ENCODE results near the gene ENPEP.
"Not testable (repeated sequence)": the region's sequence is repeated elsewhere in the genome, so short reads cannot be mapped to it uniquely, and the experiment has no call there.

Gene ENPEP

DNA sequence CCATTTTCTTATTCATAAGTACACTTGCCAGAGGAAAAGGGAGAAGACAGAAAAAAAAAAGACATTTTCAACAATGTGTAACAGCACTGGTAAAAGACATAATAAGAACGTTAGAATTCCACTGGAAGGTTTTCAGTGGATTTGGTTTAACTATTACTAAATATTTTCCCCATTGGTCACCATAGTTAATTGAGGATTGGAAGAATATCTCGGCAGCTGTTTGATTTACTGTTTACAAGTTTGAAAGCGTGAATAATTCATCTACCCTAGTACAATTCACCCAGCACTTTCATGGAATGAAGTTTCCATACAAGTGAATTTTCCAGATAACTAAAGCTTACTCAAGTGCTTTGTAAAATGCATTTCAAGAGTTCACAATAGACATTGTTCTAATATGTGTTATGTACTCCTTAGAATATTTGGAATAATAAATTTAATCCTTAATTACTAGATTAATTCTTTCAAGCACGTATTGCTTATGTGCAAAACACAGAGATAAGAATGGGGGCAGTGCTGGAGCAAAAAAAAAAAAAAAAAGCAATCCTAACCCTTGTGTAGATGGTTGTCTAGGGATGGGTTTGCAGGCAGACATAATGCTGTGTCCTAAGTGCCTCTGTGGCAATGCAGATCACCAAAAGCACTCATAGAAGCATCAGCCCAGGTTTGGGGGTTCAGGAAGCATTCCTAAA is 57.1 kb downstream of the ENPEP start:
- H3K4me3 ChIP-seq (ENCODE audit: low read depth in 1 of 2, low read length in 2 of 2) = no peak overlapping the region
- H3K27me3 ChIP-seq (ENCODE audit: control insufficient read depth in 1 of 2, insufficient read depth in 2 of 2, low read length in 2 of 2) = no peaks in the 10 kb centered on the region
- no peaks in the 10 kb centered on the region for H3K36me3 ChIP-seq (ENCODE audit: insufficient read depth, low read length)
- H3K9me3 ChIP-seq (ENCODE audit: low read length) = no peaks in the 10 kb centered on the region
- H3K9ac ChIP-seq (ENCODE audit: low read length) = no peak overlapping the region
- no peak overlapping the region for H3K27ac ChIP-seq (ENCODE audit: low read depth, low read length)
- no peaks in the 10 kb centered on the region for H3K4me1 ChIP-seq (ENCODE audit: insufficient read depth, low read length)

DNA sequence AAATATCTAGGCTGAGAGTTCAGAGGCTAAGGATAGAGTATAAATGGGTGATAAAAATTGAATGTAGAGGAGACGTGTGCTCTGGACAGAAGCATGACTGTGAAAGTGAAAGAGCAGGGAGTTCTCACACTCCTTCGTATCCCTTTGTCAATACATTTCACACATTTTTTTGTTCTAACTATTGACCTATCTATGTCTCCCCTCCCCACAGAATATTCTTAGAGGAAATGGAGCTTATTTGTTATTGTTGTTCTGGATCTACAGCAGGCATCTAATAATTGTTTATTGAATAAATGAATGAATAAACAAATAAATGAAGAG is 57.6 kb downstream of the ENPEP start:
- no peak overlapping the region for H3K9ac ChIP-seq (ENCODE audit: low read length)
- H3K4me3 ChIP-seq (ENCODE audit: low read depth in 1 of 2, low read length in 2 of 2) = no peak overlapping the region
- no peaks in the 10 kb centered on the region for H3K36me3 ChIP-seq (ENCODE audit: insufficient read depth, low read length)
- no peak overlapping the region for H3K27ac ChIP-seq (ENCODE audit: low read depth, low read length)
- no peaks in the 10 kb centered on the region for H3K27me3 ChIP-seq (ENCODE audit: control insufficient read depth in 1 of 2, insufficient read depth in 2 of 2, low read length in 2 of 2)
- no peaks in the 10 kb centered on the region for H3K4me1 ChIP-seq (ENCODE audit: insufficient read depth, low read length)
- H3K9me3 ChIP-seq (ENCODE audit: low read length) = no peaks in the 10 kb centered on the region

DNA sequence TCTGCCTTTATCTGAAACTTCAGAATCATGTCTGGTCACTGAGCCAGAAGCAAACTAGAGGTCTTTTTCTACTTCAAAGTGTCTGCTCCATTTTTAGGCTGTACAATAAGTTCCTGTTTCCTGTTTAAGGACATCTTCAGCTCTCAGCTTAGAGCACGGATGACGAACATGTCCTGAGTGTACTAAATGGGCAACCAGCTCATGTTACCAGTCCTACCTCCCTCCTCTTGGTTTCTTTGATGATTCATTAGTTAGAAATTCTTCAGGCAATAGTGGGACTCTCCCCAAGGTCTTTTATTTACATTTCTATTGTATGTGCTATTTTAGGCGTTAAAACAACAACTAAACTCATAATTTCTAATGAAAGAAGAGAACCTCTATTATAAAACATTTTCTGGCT is 58.0 kb downstream of the ENPEP start:
- H3K4me3 ChIP-seq (ENCODE audit: low read depth in 1 of 2, low read length in 2 of 2) = no peak overlapping the region
- no peaks in the 10 kb centered on the region for H3K4me1 ChIP-seq (ENCODE audit: insufficient read depth, low read length)
- no peaks in the 10 kb centered on the region for H3K27me3 ChIP-seq (ENCODE audit: control insufficient read depth in 1 of 2, insufficient read depth in 2 of 2, low read length in 2 of 2)
- H3K9me3 ChIP-seq (ENCODE audit: low read length) = no peaks in the 10 kb centered on the region
- no peak overlapping the region for H3K27ac ChIP-seq (ENCODE audit: low read depth, low read length)
- no peaks in the 10 kb centered on the region for H3K36me3 ChIP-seq (ENCODE audit: insufficient read depth, low read length)
- H3K9ac ChIP-seq (ENCODE audit: low read length) = no peak overlapping the region

DNA sequence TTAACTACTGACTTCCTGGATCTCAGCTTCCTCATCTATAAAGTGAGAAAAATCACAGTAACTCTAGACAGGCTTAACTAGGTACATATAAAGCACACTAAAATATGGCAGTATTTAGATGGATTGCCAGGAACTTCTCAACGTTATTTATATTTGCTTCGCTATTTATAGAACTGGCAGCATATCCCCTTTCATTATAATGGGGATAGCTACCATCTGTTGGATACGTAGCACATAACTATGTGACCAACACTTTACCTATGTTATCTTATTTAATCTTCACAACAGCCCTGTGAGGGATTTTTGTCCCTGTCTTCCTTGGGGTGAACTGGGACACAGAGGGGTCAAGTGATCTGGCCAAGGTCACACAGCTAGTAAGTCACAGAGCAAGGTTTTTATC is 64.6 kb downstream of the ENPEP start:
- Histone ChIP-seq H3K4me3 (ENCODE audit: low read depth in 1 of 2, low read length in 2 of 2) (no peak overlapping the region), H3K27ac (ENCODE audit: low read depth, low read length) (no peak overlapping the region), H3K4me1 (ENCODE audit: insufficient read depth, low read length) (no peaks in the 10 kb centered on the region), H3K9ac (ENCODE audit: low read length) (no peak overlapping the region), H3K27me3 (ENCODE audit: control insufficient read depth in 1 of 2, insufficient read depth in 2 of 2, low read length in 2 of 2) (no peaks in the 10 kb centered on the region), H3K36me3 (ENCODE audit: insufficient read depth, low read length) (no peaks in the 10 kb centered on the region), H3K9me3 (ENCODE audit: low read length) (no peaks in the 10 kb centered on the region)

DNA sequence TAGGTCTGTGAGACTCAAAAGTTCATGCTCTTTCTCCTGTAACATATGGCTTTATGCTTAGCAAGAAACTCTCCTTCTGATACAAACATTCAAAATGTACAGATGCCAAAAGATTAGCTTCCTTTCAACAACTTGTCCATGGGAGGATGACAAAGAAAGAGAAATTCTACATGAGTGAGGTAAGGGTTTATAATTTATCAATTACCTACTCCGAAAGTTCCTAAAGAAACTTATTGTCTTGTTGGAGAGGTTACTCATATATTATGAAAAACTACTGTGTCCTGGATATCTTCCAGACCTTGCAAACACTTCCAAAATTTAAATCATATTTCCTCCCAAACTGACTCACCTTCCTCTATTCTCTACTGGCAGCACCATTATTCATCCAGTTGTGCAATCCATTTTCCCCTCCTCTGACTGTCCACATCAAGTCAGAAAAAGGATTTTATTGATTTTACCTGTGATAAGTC is 65.1 kb downstream of the ENPEP start:
- no peak overlapping the region for H3K9ac ChIP-seq (ENCODE audit: low read length)
- H3K36me3 ChIP-seq (ENCODE audit: insufficient read depth, low read length) = no peaks in the 10 kb centered on the region
- no peak overlapping the region for H3K27ac ChIP-seq (ENCODE audit: low read depth, low read length)
- H3K4me3 ChIP-seq (ENCODE audit: low read depth in 1 of 2, low read length in 2 of 2) = no peak overlapping the region
- H3K4me1 ChIP-seq (ENCODE audit: insufficient read depth, low read length) = no peaks in the 10 kb centered on the region
- H3K27me3 ChIP-seq (ENCODE audit: control insufficient read depth in 1 of 2, insufficient read depth in 2 of 2, low read length in 2 of 2) = no peaks in the 10 kb centered on the region
- H3K9me3 ChIP-seq (ENCODE audit: low read length) = no peaks in the 10 kb centered on the region

DNA sequence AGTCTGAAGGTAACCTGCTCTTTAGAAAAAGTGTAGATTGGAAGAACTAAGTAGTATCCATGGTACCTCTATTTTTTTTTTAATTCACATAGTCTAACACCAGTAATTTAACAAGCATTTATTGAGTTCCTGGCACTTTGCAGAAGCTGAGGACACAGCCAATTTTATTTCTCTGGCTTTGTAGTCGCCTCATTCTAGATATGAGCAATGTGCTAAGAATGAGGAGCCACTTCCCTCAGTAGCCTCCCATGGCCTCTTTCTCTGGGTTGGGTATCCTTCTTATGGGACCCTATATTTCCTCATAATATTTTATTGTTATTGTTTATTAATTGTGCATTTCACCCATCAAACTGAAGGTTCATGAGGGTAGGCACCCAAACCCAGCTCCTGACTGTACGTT is 67.6 kb downstream of the ENPEP start:
- no peaks in the 10 kb centered on the region for H3K36me3 ChIP-seq (ENCODE audit: insufficient read depth, low read length)
- H3K4me3 ChIP-seq (ENCODE audit: low read depth in 1 of 2, low read length in 2 of 2) = no peak overlapping the region
- H3K27ac ChIP-seq (ENCODE audit: low read depth, low read length) = no peak overlapping the region
- no peak overlapping the region for H3K9ac ChIP-seq (ENCODE audit: low read length)
- H3K27me3 ChIP-seq (ENCODE audit: control insufficient read depth in 1 of 2, insufficient read depth in 2 of 2, low read length in 2 of 2) = no peaks in the 10 kb centered on the region
- H3K4me1 ChIP-seq (ENCODE audit: insufficient read depth, low read length) = no peaks in the 10 kb centered on the region
- H3K9me3 ChIP-seq (ENCODE audit: low read length) = no peaks in the 10 kb centered on the region

DNA sequence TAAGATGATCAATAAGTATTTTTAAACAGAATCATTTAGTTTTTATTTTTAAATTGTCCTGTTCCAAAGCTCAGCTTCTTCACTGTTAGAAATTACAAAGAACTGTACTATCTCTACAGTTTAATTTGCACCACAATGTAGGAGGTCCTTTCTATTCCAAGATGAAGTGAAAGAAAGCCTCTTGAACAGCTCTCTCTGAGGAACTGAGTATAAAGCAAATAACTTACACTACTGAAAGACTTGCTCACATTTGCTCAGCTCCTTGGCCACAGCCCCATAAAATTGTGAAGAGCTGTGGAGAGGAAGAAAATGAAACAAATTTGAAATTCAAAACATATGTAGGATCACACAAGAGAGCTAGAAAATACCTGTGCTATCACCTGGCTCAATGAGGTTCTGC is 68.6 kb downstream of the ENPEP start:
- H3K27ac ChIP-seq (ENCODE audit: low read depth, low read length) = no peak overlapping the region
- H3K9ac ChIP-seq (ENCODE audit: low read length) = no peak overlapping the region
- H3K27me3 ChIP-seq (ENCODE audit: control insufficient read depth in 1 of 2, insufficient read depth in 2 of 2, low read length in 2 of 2) = no peaks in the 10 kb centered on the region
- H3K9me3 ChIP-seq (ENCODE audit: low read length) = no peaks in the 10 kb centered on the region
- H3K4me1 ChIP-seq (ENCODE audit: insufficient read depth, low read length) = no peaks in the 10 kb centered on the region
- no peak overlapping the region for H3K4me3 ChIP-seq (ENCODE audit: low read depth in 1 of 2, low read length in 2 of 2)
- no peaks in the 10 kb centered on the region for H3K36me3 ChIP-seq (ENCODE audit: insufficient read depth, low read length)

DNA sequence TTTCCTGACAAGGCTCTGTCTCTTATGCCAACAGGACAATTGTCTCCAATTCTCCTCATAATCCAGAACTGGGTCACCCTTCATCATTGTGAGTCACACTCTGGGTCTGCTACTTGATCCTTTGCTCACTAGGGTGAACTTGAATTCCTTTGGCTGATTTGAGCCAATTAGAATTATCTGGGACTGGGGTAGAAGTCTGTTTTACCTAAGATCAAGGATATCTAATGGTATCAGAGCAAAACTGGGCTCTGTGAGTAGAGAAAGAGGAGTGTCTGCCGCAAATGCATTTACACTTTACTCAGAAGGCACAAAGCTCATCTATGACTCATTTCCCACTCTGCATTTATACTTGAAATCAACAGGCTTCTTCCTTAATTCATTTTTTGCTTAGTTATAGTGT is 74.3 kb downstream of the ENPEP start:
- H3K4me1 ChIP-seq (ENCODE audit: insufficient read depth, low read length) = no peaks in the 10 kb centered on the region
- H3K27me3 ChIP-seq (ENCODE audit: control insufficient read depth in 1 of 2, insufficient read depth in 2 of 2, low read length in 2 of 2) = no peaks in the 10 kb centered on the region
- H3K9ac ChIP-seq (ENCODE audit: low read length) = no peak overlapping the region
- H3K9me3 ChIP-seq (ENCODE audit: low read length) = no peaks in the 10 kb centered on the region
- no peaks in the 10 kb centered on the region for H3K36me3 ChIP-seq (ENCODE audit: insufficient read depth, low read length)
- no peak overlapping the region for H3K27ac ChIP-seq (ENCODE audit: low read depth, low read length)
- H3K4me3 ChIP-seq (ENCODE audit: low read depth in 1 of 2, low read length in 2 of 2) = no peak overlapping the region

DNA sequence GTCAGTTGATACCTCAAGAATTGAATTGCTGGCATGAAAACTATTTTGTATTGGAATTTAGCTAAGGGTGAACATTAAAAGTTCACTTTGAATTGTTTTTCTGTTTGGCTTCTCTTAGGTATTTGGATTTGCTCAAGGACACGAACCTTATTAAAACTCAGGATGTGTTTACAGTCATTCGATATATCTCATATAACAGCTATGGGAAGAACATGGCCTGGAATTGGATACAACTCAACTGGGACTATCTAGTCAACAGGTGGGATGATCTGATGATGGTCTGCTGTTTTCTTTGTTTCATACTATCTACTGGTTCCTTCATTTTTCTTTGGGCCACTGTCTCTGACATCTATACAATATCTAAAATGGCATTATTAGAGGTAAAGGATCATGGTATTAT is 77.2 kb downstream of the ENPEP start:
- Histone ChIP-seq H3K9me3 (ENCODE audit: low read length) (no peaks in the 10 kb centered on the region), H3K27ac (ENCODE audit: low read depth, low read length) (no peak overlapping the region), H3K27me3 (ENCODE audit: control insufficient read depth in 1 of 2, insufficient read depth in 2 of 2, low read length in 2 of 2) (no peaks in the 10 kb centered on the region), H3K4me3 (ENCODE audit: low read depth in 1 of 2, low read length in 2 of 2) (no peak overlapping the region), H3K36me3 (ENCODE audit: insufficient read depth, low read length) (no peaks in the 10 kb centered on the region), H3K9ac (ENCODE audit: low read length) (no peak overlapping the region), H3K4me1 (ENCODE audit: insufficient read depth, low read length) (no peaks in the 10 kb centered on the region)

DNA sequence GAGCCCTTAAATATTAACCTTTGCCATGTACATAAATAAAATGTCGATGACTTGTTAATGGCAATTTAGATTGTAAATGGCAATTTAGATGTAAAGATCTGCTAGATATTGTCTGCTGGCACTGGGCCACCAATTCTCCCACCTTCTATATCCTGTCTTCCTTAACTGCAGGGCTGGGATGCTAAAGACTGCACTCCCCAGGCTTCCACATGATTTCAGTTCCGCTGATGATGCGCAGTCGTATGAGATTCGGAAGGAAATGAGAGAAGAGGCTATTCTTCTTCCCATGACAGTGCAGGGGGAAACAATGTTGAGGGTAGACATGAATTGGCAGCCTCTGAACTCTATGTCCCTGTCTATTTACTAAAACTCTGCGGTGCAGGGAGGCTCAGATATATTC is 91.3 kb downstream of the ENPEP start:
- H3K27ac ChIP-seq (ENCODE audit: low read depth, low read length) = no peak overlapping the region

DNA sequence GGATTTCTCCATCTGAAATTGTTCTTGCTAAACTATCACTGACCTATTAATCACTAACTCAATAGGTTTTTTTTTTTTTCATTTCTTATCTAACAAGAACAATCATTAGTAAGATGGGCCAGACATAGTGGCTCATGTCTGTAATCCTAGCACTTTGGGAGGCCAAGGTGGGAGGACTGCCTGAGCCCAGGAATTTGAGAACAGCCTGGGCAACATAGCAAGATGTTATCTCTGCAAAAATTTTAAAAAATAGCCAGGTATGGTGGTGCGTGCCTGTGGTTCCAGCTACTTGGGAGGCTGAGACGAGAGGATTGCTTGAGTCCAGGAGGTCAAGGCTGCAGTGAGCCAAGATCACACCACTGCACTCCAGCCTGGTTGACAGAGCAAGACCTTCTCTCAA is 100.7 kb downstream of the ENPEP start:
- H3K9me3 ChIP-seq (ENCODE audit: low read length); H3K27me3 ChIP-seq (ENCODE audit: control insufficient read depth in 1 of 2, insufficient read depth in 2 of 2, low read length in 2 of 2); H3K9ac ChIP-seq (ENCODE audit: low read length); H3K36me3 ChIP-seq (ENCODE audit: insufficient read depth, low read length); H3K27ac ChIP-seq (ENCODE audit: low read depth, low read length); H3K4me1 ChIP-seq (ENCODE audit: insufficient read depth, low read length); H3K4me3 ChIP-seq (ENCODE audit: low read depth in 1 of 2, low read length in 2 of 2): not testable (repeated sequence)

More for the DNA sequence above, 91.3 kb downstream of the ENPEP start:
- Histone ChIP-seq H3K4me3 (ENCODE audit: low read depth in 1 of 2, low read length in 2 of 2) (no peak overlapping the region), H3K4me1 (ENCODE audit: insufficient read depth, low read length) (no peaks in the 10 kb centered on the region), H3K9me3 (ENCODE audit: low read length) (no peaks in the 10 kb centered on the region), H3K9ac (ENCODE audit: low read length) (no peak overlapping the region), H3K27me3 (ENCODE audit: control insufficient read depth in 1 of 2, insufficient read depth in 2 of 2, low read length in 2 of 2) (no peaks in the 10 kb centered on the region), H3K36me3 (ENCODE audit: insufficient read depth, low read length) (no peaks in the 10 kb centered on the region)

DNA sequence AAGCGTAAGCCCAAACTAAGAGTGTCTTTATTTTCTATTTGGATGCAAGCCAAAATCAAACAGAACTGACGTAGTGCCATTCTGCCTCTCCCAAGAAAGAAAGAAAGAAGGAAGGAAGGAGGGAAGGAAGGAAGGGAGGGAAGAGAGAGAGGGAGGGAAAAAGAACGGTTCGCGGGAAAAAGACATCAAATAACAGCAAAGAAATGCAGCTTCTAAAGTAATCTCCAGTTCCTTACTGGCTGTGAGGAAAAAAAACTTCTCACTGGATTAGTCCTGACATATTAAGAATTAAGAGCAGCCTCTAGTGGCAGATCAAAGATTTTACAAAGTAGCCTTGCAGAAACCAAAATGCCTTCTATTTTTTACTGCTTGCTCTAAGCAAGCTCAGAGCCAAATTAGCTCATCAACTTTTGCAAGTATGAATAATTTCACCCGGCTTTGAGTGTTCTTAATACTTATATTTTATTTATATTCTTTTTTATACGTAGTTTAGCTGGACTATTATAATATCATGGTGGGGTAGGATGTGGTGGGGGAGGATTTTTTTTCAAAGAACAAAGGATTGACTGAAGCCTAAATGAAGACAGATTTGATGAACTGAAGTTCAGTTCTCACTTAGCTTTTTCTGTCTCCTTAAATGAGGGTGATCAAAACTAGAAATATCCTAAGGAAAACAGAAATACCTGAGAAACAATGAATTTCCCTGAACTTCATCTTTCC is 110.3 kb downstream of the ENPEP start:
- Histone ChIP-seq H3K4me1 (ENCODE audit: insufficient read depth, low read length) (no peaks in the 10 kb centered on the region), H3K4me3 (ENCODE audit: low read depth in 1 of 2, low read length in 2 of 2) (no peak overlapping the region)

More for the DNA sequence above, 110.3 kb downstream of the ENPEP start:
- Histone ChIP-seq H3K9me3 (ENCODE audit: low read length) (no peaks in the 10 kb centered on the region), H3K27ac (ENCODE audit: low read depth, low read length) (no peak overlapping the region), H3K27me3 (ENCODE audit: control insufficient read depth in 1 of 2, insufficient read depth in 2 of 2, low read length in 2 of 2) (no peaks in the 10 kb centered on the region), H3K36me3 (ENCODE audit: insufficient read depth, low read length) (no peaks in the 10 kb centered on the region), H3K9ac (ENCODE audit: low read length) (no peak overlapping the region)
